ENCODE results near the gene TBC1D9.

Gene TBC1D9

GRCh38 chr4:140703463-140703862, 52.7 kb downstream of the TBC1D9 start:
- no peaks in the 10 kb centered on the region for H3K27me3 Mint-ChIP-seq
- H3K27ac Mint-ChIP-seq: no peak overlapping the region
- no peaks in the 10 kb centered on the region for H3K36me3 Mint-ChIP-seq (ENCODE audit: low read depth)
- no peaks in the 10 kb centered on the region for H3K4me1 Mint-ChIP-seq (ENCODE audit: low read depth)
- no peak overlapping the region for H3K4me3 Mint-ChIP-seq
- no peaks in the 10 kb centered on the region for H3K9me3 Mint-ChIP-seq
- DNase-seq: no peak

- Mint-ChIP-seq H3K4me3 (no peak overlapping the region), H3K4me1 (ENCODE audit: low read depth) (no peaks in the 10 kb centered on the region), H3K27me3 (no peaks in the 10 kb centered on the region), H3K36me3 (ENCODE audit: low read depth) (no peaks in the 10 kb centered on the region), H3K9me3 (no peaks in the 10 kb centered on the region), H3K27ac (no peak overlapping the region)
- DNase-seq: no peak
These were observed 54.0 kb downstream of the TBC1D9 start for GRCh38 chr4:140702096-140702757.

DNA sequence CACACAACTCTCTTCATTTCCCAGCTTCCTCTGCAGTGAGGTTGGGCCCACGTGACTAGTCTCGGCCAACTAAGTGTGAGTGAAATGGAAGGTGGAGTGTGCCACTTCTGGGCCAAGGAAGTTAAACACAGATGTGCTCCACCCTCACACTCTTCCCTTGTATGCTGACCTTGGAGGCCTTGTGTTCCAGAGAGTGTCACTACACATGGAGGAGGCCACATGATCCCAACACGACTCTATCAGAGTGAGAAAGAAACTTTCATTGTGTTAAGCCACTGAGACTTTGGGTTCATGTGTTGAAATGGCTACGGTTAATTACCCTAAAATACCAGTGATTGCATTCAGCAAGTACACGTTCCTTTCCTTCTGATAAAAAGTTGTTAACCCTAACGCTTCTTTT, 55.1 kb downstream of the TBC1D9 start:
- no peaks in the 10 kb centered on the region for H3K4me1 Mint-ChIP-seq (ENCODE audit: low read depth)
- no peaks in the 10 kb centered on the region for H3K36me3 Mint-ChIP-seq (ENCODE audit: low read depth)
- peaks cover 3% of the 10 kb centered on the region for H3K27me3 Mint-ChIP-seq
- no peak for DNase-seq
- no peak overlapping the region for H3K27ac Mint-ChIP-seq
- no peak overlapping the region for H3K4me3 Mint-ChIP-seq
- no peaks in the 10 kb centered on the region for H3K9me3 Mint-ChIP-seq

DNA sequence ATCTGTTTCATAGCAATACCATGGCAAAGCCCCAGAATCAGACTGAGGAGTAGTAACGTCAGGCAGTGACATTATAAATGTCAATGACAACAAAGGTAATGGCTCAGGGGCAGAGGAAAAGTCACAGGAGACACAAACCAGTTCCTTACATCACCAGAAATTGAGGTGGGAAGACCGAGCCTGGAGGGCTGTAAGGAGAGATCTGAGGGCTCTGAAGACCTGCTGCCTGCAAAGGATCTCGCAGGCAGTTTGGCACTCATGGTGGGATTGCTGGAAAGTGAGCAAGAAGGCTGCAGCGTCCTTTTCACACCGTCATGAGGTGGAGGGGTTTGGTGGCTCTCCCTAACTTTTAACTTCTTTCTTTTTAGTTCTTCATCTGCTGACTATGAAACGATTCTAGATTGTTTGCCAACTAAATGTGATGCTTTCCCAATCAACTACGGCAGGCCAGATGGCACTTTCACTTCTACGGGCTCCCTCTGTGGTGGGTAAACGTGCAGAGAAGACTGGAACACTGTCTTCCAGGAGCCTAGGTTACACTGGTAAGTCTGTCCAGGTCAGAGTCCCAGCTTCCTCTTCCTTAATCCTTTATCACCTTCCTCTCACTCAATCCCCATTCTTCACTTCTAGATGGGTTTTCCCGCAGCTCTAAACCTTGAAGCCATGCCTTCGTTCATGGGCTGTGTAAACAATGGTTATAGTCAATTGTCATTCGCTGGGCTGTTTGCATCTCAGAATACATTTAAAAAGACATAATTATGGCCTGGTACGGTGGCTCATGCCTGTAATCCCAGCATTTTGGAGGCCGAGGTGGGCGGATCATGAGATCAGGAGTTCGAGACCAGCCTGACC, 58.2 kb downstream of the TBC1D9 start:
- H3K4me1 Mint-ChIP-seq (ENCODE audit: low read depth): no peaks in the 10 kb centered on the region
- H3K27ac Mint-ChIP-seq: no peak overlapping the region
- DNase-seq: no peak
- no peaks in the 10 kb centered on the region for H3K36me3 Mint-ChIP-seq (ENCODE audit: low read depth)
- H3K4me3 Mint-ChIP-seq: no peak overlapping the region
- H3K27me3 Mint-ChIP-seq: peaks cover 6% of the 10 kb centered on the region
- no peaks in the 10 kb centered on the region for H3K9me3 Mint-ChIP-seq

DNA sequence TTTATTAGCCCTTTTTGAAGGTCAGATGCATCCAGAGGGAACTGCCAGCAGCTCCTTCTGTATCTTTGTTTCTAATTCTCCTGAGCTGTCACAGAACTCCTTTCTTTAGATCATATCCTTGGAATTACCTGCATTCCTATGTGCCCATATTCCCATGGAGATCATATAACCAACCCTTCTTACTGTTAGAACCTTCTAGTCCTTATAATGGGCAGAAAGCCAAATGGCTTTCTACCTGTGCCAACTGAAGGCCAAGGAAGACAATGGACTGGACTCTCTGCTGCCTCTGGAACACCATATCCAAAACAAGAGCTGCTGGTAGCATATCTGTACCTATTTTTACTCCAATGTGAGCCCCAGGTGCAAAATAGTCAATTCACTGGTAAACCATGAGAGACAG, 60.7 kb downstream of the TBC1D9 start:
- Mint-ChIP-seq H3K27ac (no peak overlapping the region), H3K4me1 (ENCODE audit: low read depth) (no peaks in the 10 kb centered on the region), H3K36me3 (ENCODE audit: low read depth) (no peaks in the 10 kb centered on the region), H3K4me3 (no peak overlapping the region), H3K9me3 (no peaks in the 10 kb centered on the region), H3K27me3 (peaks cover 6% of the 10 kb centered on the region)
- DNase-seq: no peak

DNA sequence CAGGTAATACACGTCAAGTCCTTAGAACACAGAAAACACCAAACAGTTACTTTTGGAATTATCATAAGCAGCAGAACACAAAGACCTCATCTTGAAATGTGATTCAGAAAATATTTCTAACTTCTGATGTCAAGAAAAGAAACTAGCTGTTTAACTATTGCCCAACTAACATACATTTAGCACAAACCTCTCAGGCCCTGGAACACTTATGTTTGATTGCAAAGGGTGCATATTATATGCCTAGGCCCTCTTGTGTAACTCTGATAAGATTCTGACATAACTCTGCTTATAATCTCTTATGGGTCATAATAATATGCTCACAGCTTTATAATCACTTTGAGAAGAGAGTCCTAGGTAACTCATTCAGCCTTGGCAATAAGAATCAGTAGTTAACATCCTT, 62.6 kb downstream of the TBC1D9 start:
- H3K27ac Mint-ChIP-seq: no peak overlapping the region

GRCh38 chr4:140691369-140691768, 64.8 kb downstream of the TBC1D9 start:
- H3K27ac Mint-ChIP-seq: no peak overlapping the region

More for the DNA sequence above, 62.6 kb downstream of the TBC1D9 start:
- DNase-seq: no peak
- Mint-ChIP-seq H3K4me1 (ENCODE audit: low read depth) (no peaks in the 10 kb centered on the region), H3K36me3 (ENCODE audit: low read depth) (no peaks in the 10 kb centered on the region), H3K9me3 (no peaks in the 10 kb centered on the region), H3K27me3 (peaks cover 11% of the 10 kb centered on the region), H3K4me3 (no peak overlapping the region)

DNA sequence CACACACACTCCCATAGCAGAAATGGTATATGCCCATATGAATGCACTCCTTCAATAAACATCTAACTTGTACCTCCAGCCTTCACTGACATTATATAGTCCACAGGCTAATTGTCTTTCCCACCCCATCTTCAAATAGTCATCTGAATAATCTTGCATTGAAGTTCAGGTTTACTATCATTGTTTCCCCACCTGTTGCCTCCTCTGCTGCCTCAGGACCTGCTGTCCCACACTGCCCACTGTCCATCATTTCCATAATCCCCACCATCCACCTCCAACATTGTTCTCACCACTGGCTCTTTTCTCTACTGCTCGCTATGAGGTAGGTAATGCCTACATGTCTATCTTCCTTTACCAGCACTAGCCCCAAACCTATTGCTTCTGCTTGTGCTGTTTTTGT, 66.1 kb downstream of the TBC1D9 start:
- no peak overlapping the region for H3K4me3 Mint-ChIP-seq
- no peak for DNase-seq
- H3K27me3 Mint-ChIP-seq: peaks cover 9% of the 10 kb centered on the region
- H3K4me1 Mint-ChIP-seq (ENCODE audit: low read depth): no peaks in the 10 kb centered on the region
- H3K27ac Mint-ChIP-seq: no peak overlapping the region
- no peaks in the 10 kb centered on the region for H3K9me3 Mint-ChIP-seq
- H3K36me3 Mint-ChIP-seq (ENCODE audit: low read depth): no peaks in the 10 kb centered on the region

More at GRCh38 chr4:140691369-140691768, 64.8 kb downstream of the TBC1D9 start:
- H3K4me1 Mint-ChIP-seq (ENCODE audit: low read depth): no peaks in the 10 kb centered on the region
- no peaks in the 10 kb centered on the region for H3K36me3 Mint-ChIP-seq (ENCODE audit: low read depth)
- peaks cover 8% of the 10 kb centered on the region for H3K27me3 Mint-ChIP-seq
- H3K9me3 Mint-ChIP-seq: no peaks in the 10 kb centered on the region
- no peak overlapping the region for H3K4me3 Mint-ChIP-seq
- no peak for DNase-seq

DNA sequence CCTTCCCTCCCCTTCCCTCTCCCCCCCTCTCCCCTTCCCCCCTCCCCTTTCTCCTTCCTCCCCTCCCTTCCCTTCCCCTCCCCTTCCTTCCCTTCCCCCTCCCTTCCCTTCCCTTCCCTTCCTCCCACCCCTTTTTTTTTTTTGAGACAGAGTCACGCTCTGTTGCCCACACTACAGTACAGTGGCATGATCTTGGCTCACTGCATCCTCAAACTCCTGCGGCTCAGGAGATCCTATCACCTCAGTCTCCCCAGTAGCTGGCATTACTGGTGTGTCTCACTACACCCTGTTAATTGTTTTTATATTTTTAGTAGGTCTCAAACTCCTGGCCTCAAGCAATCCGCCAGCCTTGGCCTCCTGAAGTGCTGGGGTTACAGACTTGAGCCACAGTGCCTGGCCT, 66.6 kb downstream of the TBC1D9 start:
- DNase-seq: no peak
- Mint-ChIP-seq H3K9me3 (no peaks in the 10 kb centered on the region), H3K4me3 (no peak overlapping the region), H3K27me3 (peaks cover 9% of the 10 kb centered on the region), H3K4me1 (ENCODE audit: low read depth) (no peaks in the 10 kb centered on the region), H3K27ac (no peak overlapping the region), H3K36me3 (ENCODE audit: low read depth) (no peaks in the 10 kb centered on the region)

- DNase-seq: no peak
- Mint-ChIP-seq H3K27me3 (peaks cover 9% of the 10 kb centered on the region), H3K4me3 (no peak overlapping the region), H3K27ac (no peak overlapping the region), H3K9me3 (no peaks in the 10 kb centered on the region), H3K36me3 (ENCODE audit: low read depth) (no peaks in the 10 kb centered on the region), H3K4me1 (ENCODE audit: low read depth) (no peaks in the 10 kb centered on the region)
These were observed 67.2 kb downstream of the TBC1D9 start for GRCh38 chr4:140688711-140689598.

GRCh38 chr4:140686796-140687195, 69.4 kb downstream of the TBC1D9 start:
- H3K36me3 Mint-ChIP-seq (ENCODE audit: low read depth): no peaks in the 10 kb centered on the region
- no peak for DNase-seq
- no peaks in the 10 kb centered on the region for H3K9me3 Mint-ChIP-seq
- H3K4me1 Mint-ChIP-seq (ENCODE audit: low read depth): no peaks in the 10 kb centered on the region
- H3K27ac Mint-ChIP-seq: no peak overlapping the region
- peaks cover 9% of the 10 kb centered on the region for H3K27me3 Mint-ChIP-seq
- H3K4me3 Mint-ChIP-seq: no peak overlapping the region

DNA sequence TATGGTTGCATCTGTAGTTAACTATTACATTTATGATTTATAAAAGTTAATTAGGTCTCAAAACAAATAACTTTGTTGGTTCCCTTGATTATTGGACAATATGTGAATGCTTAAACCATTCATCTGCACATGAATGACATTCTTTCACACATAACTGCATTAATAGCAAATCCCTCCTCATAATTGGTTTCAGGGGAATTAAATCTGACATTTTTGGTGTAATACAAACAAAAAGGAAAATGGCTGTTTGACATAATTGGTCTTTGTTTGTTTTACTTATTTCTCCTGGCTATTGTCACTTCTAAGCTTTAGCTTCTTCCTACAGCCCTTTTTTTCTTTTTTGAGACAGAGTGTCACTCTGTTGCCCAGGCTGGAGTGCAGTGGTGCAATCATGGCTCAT, 71.9 kb downstream of the TBC1D9 start:
- DNase-seq: no peak
- H3K27ac Mint-ChIP-seq: no peak overlapping the region

GRCh38 chr4:140681201-140681600, 75.0 kb downstream of the TBC1D9 start:
- no peaks in the 10 kb centered on the region for H3K36me3 Mint-ChIP-seq (ENCODE audit: low read depth)
- no peaks in the 10 kb centered on the region for H3K4me1 Mint-ChIP-seq (ENCODE audit: low read depth)
- no peak overlapping the region for H3K27ac Mint-ChIP-seq
- DNase-seq: no peak
- H3K9me3 Mint-ChIP-seq: no peaks in the 10 kb centered on the region
- peaks cover 26% of the 10 kb centered on the region for H3K27me3 Mint-ChIP-seq
- no peak overlapping the region for H3K4me3 Mint-ChIP-seq

More for the DNA sequence above, 71.9 kb downstream of the TBC1D9 start:
- Mint-ChIP-seq H3K4me1 (ENCODE audit: low read depth) (no peaks in the 10 kb centered on the region), H3K36me3 (ENCODE audit: low read depth) (no peaks in the 10 kb centered on the region), H3K27me3 (peaks cover 19% of the 10 kb centered on the region), H3K4me3 (no peak overlapping the region), H3K9me3 (no peaks in the 10 kb centered on the region)

DNA sequence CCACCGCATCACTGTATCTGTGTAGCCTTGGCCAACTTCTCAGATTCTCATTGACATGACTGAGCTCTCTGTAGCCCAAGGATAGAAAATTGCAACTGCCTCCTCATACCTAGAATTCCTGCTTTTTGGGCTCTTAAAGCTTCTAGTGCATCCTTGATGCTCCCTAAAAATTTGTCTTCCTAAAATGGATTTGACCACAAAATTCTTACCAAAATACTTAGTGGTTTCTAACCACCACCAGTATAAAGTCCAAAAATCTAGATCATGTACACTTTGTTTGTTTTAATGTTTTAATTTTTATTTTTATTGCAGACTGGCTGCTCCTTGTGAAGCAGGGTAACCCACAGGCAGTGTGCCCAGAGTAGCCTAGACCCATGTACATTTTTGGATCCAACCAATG, 75.5 kb downstream of the TBC1D9 start:
- H3K27ac Mint-ChIP-seq: no peak overlapping the region

More for the DNA sequence above, 75.5 kb downstream of the TBC1D9 start:
- Mint-ChIP-seq H3K9me3 (no peaks in the 10 kb centered on the region), H3K4me3 (no peak overlapping the region), H3K4me1 (ENCODE audit: low read depth) (peaks cover 3% of the 10 kb centered on the region), H3K36me3 (ENCODE audit: low read depth) (no peaks in the 10 kb centered on the region), H3K27me3 (peaks cover 24% of the 10 kb centered on the region)
- no peak for DNase-seq

Measured in activated T-cell treated with anti-CD3 and anti-CD28 coated beads, Interleukin-2, amount 50 U/mL, for 24 hours (primary cell).